K562 (cell line): Measurements from ENCODE around the gene ELF2. TPM values are rescaled to one million over a fixed set of nuclear protein-coding genes. Genes with fewer than 3 reads are reported as not detected.

Experiments used
- ATAC-seq: fragments of 200-7000 bp; cut with Tn5 transposase; 3 replicates; pipeline ENCODE4 v1.9.1; 2020; ENCODE audit warnings: moderate library complexity
- BruUV-seq: library from RNA; stranded (reverse); fragments of 400-500 nt; replicated peaks from 2 replicates; lab custom pipeline; 2021; lab: Mats Ljungman, UMichigan
- CTCF ChIA-PET: fragments of 300-600 bp; formaldehyde crosslinking; extraction: SDS; loops from one replicate; lab custom pipeline; 2021; ENCODE audit warnings: low intra/inter-chr PET ratio; lab: Yijun Ruan, JAX
- POLR2A ChIA-PET: fragments of 300-600, 350-650 bp; sonication (Branson Sonifier 250); formaldehyde crosslinking; extraction: SDS; loops from one replicate; lab custom pipeline; 2021; ENCODE audit warnings: antibody characterized with exemption, inconsistent platforms; lab: Yijun Ruan, JAX
- DNase-seq, 4 experiments: peaks; one replicate each; pipeline versions ENCODE4 v3.0.0 to v3.0.0-alpha.2; 2011 to 2018; ENCODE audit warnings: low spot score in 3 of 4, mixed read lengths in 3 of 4; ENCODE audit errors: extremely low read depth in 1 of 4
- FAIRE-seq: peaks from 2 replicates; lab custom pipeline; 2011; peaks lifted over from hg19 to GRCh38; lab: Jason Lieb, UNC
- H2AFZ ChIP-seq: 2 replicates; pipeline ENCODE4 v1.6.0; 2011; ENCODE audit warnings: low read depth, low read length, control low read depth, inconsistent platforms
- H3K27ac ChIP-seq: fragments of 200-600 bp; 3 replicates; pipeline ENCODE4 v1.8.0; 2011; ENCODE audit warnings: low read depth, mild to moderate bottlenecking, control low read depth, inconsistent platforms, low read length, moderate library complexity, mixed read lengths; ENCODE audit errors: extremely low read depth
- H3K27me3 ChIP-seq, 2 experiments: fragments of 300-600 bp in 1 of 2; 2 replicates in 1 of 2; 3 replicates in 1 of 2; pipeline versions ENCODE4 v1.6.0 to v1.8.0; 2011; ENCODE audit warnings: inconsistent platforms in 2 of 2, low read length in 2 of 2, mild to moderate bottlenecking in 1 of 2, mixed read lengths in 1 of 2, moderate library complexity in 1 of 2; ENCODE audit not compliant: control insufficient read depth in 2 of 2, insufficient read depth in 2 of 2
- H3K36me3 ChIP-seq: fragments of 300-600 bp; 3 replicates; pipeline ENCODE4 v1.8.0; 2011; ENCODE audit warnings: mild to moderate bottlenecking, low read length, inconsistent platforms; ENCODE audit not compliant: control insufficient read depth, insufficient read depth
- H3K4me1 ChIP-seq, 2 experiments: fragments of 200-600 bp in 1 of 2; replicated peaks in 1 of 2; 2 replicates in 1 of 2; 3 replicates in 1 of 2; pipeline versions ENCODE4 v1.5.1 to v1.8.0; 2011; ENCODE audit warnings: inconsistent platforms in 2 of 2, low read length in 2 of 2, mild to moderate bottlenecking in 1 of 2, mixed read lengths in 1 of 2, moderate library complexity in 1 of 2; ENCODE audit not compliant: control insufficient read depth in 2 of 2, insufficient read depth in 2 of 2
- H3K4me2 ChIP-seq: 2 replicates; pipeline ENCODE4 v1.6.1; 2011; ENCODE audit warnings: low read length, control low read depth, inconsistent platforms, mixed read lengths; ENCODE audit not compliant: insufficient read depth
- H3K4me3 ChIP-seq: fragments of 200-600 bp; sonication (generic), shearing (Covaris generic); 2 replicates; pipeline ENCODE4 v1.5.1; 2016; ENCODE audit warnings: control low read depth, inconsistent platforms
- H3K79me2 ChIP-seq: fragments of 200-600 bp; 3 replicates; pipeline ENCODE4 v1.8.0; 2011; ENCODE audit warnings: low read length, inconsistent platforms; ENCODE audit not compliant: control insufficient read depth, insufficient read depth
- H3K9ac ChIP-seq, 2 experiments: 2 replicates each; pipeline versions ENCODE4 v1.6.0 to v1.6.1; 2011; ENCODE audit warnings: low read depth in 2 of 2, low read length in 2 of 2, control low read depth in 1 of 2, inconsistent platforms in 1 of 2, mild to moderate bottlenecking in 1 of 2, mixed read lengths in 1 of 2; ENCODE audit not compliant: insufficient read depth in 1 of 2
- H3K9me1 ChIP-seq: one replicate; pipeline ENCODE4 v1.6.0; 2011; ENCODE audit warnings: inconsistent platforms, mild to moderate bottlenecking, low read length, moderate library complexity; ENCODE audit not compliant: control insufficient read depth, insufficient read depth
- H3K9me3 ChIP-seq: replicated peaks from 2 replicates; pipeline ENCODE4 v1.5.1; 2011; ENCODE audit warnings: low read depth, low read length, inconsistent platforms; ENCODE audit not compliant: control insufficient read depth, insufficient read depth
- H4K20me1 ChIP-seq: replicated peaks from 2 replicates; pipeline ENCODE4 v1.6.1; 2011; ENCODE audit warnings: low read length, inconsistent platforms, mixed read lengths; ENCODE audit not compliant: control insufficient read depth, insufficient read depth
- BACH1 ChIP-seq: fragments of 200-800 bp; sonication (Bioruptor generic); IDR thresholded peaks from 2 replicates; pipeline ENCODE4 v1.6.1; 2016; ENCODE audit warnings: missing genetic modification characterization, missing compliant biosample characterization
- DACH1 ChIP-seq: fragments of 450-650 bp; IDR thresholded peaks from 2 replicates; pipeline ENCODE4 v1.6.1; 2018; ENCODE audit not compliant: partially characterized antibody
- MCM3 ChIP-seq: fragments of 450-650 bp; IDR thresholded peaks from 2 replicates; pipeline ENCODE4 v1.6.1; 2016
- RBM25 ChIP-seq: fragments of 200-400 bp; formaldehyde crosslinking; IDR thresholded peaks from 2 replicates; pipeline ENCODE4 v1.6.1; 2018; ENCODE audit warnings: low read length, low read depth, moderate library complexity; ENCODE audit not compliant: severe bottlenecking
- ZNF384 ChIP-seq: IDR thresholded peaks from 2 replicates; pipeline ENCODE4 v1.6.1; 2012; ENCODE audit warnings: low read depth, low read length, improper control_type of control experiment
- ZNF592 ChIP-seq: fragments of 450-650 bp; IDR thresholded peaks from 2 replicates; pipeline ENCODE4 v1.6.1; 2017; ENCODE audit warnings: antibody characterized with exemption, mild to moderate bottlenecking
- ZSCAN29 ChIP-seq: fragments of 450-650 bp; IDR thresholded peaks from 2 replicates; pipeline ENCODE4 v1.6.1; 2017
- WGBS: fragments of 100-300 bp; shearing (Covaris generic); methylation state at CpG from one replicate; pipeline ENCODE4 v1.1.6; 2016; ENCODE audit warnings: low coverage, mixed read lengths; ENCODE audit not compliant: insufficient coverage; ENCODE audit errors: missing lambda C conversion rate; 5-methylcytosine and 5-hydroxymethylcytosine counted together
- in situ Hi-C: fragments of 300-500 bp; cut with MboI; formaldehyde crosslinking; loops from 4 replicates; pipeline ENCODE4 v1.15.0; 2018; ENCODE audit warnings: inconsistent platforms, mixed read lengths
- intact Hi-C: fragments of 100-400 bp; cut with micrococcal nuclease; formaldehyde crosslinking; loops from 2 replicates; pipeline ENCODE4 v1.14.2; 2022
- polyA plus RNA-seq, 8 experiments: library from polyadenylated mRNA; depleted of rRNA in 4 of 8; stranded (reverse) in 5 of 8; unstranded in 3 of 8; fragments of >200 nt; fragmentation: Nextera tagmentation in 2 of 8; fragmentation: Illumina TruSeq in 1 of 8; extraction: Ambion mirVana in 2 of 8; extraction: Trizol in 1 of 8; gene quantifications; 2 replicates each; pipeline versions ENCODE4 v1.2.1 to v1.2.3, GENCODE V29; 2011 to 2014; ENCODE audit warnings: inconsistent platforms in 1 of 8, missing spikeins in 1 of 8
- total RNA-seq, 7 experiments: library from RNA; depleted of rRNA in 6 of 7; stranded (reverse); fragments of >200 nt in 6 of 7; fragmentation: Illumina TruSeq in 2 of 7; extraction: Trizol in 2 of 7; gene quantifications; 2 replicates each; pipeline versions ENCODE4 v1.2.1 to v1.2.3, GENCODE V29; 2011 to 2021; ENCODE audit warnings: low replicate concordance in 1 of 7

ELF2 gene
- total and polyA plus RNA-seq, 9 of the 15 experiments (the other 6 are each of a cell fraction or from before 2014, with no cell fraction given) = 9.4 to 58.7 (median 41.6) TPM

- Histone ChIP-seq H3K27ac (peak overlapping the region; percentile 71; the same call in 1 of the 3 replicates), H3K9me1 (no peaks in the 10 kb centered on the region), H4K20me1 (no peaks in the 10 kb centered on the region), H3K9me3 (no peaks in the 10 kb centered on the region; the same call in 1 of the 2 replicates), H3K9ac (no peak overlapping the region), H3K4me2 (no peak overlapping the region), H3K27me3 (no peaks in the 10 kb centered on the region), H3K36me3 (no peaks in the 10 kb centered on the region), H3K4me3 (no peak overlapping the region), H3K4me1 (peaks cover 9 to 15% of the 10 kb centered on the region in 2 experiments; a peak in 2 of 5 replicates), H3K79me2 (no peaks in the 10 kb centered on the region), H2AFZ (peak overlapping the region; percentile 72)
- POLR2A ChIA-PET = interaction anchor here (0.6 to 5.3 kb wide), 4 partner anchors 12 to 113 kb away, joined by 3 to 51 read pairs (median 4); partner anchors contain the start of gene ELF2
- TF ChIP-seq DACH1 (peak; percentile 25), MCM3 (no peak), ZNF384 (peak; percentile 71), BACH1 (tag) (no peak), ZNF592 (no peak), RBM25 (no peak), ZSCAN29 (no peak)
- in situ Hi-C loops (no loop called here), intact Hi-C loops (loop anchor here (10.0 kb wide), 1 partner anchor 465 kb away; no protein-coding TSS in a partner anchor)
- CTCF ChIA-PET = no interaction called here
- BruUV-seq = no TSS peak
- WGBS = 46% methylated on average over 7 of the region's 7 CpGs
- FAIRE-seq (no peak), DNase-seq (no peak), ATAC-seq (peak; percentile 18; the same call in 2 of the 3 replicates)
These were observed 13.0 kb upstream of the ELF2 start for GRCh38 chr4:139189972-139190371.
